HS-5 (cell line): Measurements from ENCODE around the gene PHF21A.

Source experiments
- DNase-seq: peaks from one replicate; pipeline ENCODE4 v3.0.0-alpha.2; 2012; ENCODE audit warnings: low read depth

The PHF21A gene

DNA sequence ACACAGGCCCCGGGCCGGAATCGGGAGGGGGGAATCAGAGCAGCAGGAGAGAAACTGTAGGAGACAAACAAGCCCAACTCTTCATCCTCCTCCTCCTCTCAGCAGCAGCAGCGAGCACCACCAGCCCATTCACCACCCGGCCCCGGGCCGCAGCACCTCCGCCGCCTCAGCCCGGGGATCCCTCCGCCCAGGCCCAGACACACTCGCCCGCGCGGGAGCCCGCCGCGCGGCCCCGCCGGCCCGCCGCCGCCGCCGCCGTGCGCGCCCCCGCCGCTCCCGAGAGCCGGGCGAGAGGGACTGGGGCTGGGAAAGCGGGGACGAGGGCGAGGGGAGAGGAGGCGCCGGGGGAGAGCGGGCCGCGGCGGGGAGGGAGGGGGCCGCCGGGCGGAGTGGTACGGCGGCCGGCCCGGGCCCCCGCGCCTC, at the start of gene PHF21A:
PHF21A (minus strand) TSS at position 154 of the 423 bp plus-strand sequence. CDS start 37,235 bp downstream, outside the sequence.
- no peak for DNase-seq

DNA sequence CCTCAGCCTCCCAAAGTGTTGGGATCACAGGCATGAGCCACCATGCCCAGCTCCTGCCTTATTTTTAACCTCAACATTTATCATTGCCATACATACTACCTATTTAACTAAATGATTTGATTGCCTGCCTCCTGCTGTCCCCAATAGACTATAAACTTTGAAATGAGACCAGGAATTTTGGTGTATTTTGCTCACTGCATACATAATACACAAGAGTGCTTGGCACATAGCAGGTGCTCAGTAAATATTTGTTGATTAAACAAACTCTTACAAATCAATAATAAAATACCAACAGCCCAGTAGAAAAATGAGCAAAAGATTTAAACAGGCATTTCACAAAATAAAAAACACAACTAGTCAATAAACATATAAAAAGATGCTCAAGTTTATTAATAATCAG, 49.5 kb upstream of the PHF21A start:
- no peak for DNase-seq

DNA sequence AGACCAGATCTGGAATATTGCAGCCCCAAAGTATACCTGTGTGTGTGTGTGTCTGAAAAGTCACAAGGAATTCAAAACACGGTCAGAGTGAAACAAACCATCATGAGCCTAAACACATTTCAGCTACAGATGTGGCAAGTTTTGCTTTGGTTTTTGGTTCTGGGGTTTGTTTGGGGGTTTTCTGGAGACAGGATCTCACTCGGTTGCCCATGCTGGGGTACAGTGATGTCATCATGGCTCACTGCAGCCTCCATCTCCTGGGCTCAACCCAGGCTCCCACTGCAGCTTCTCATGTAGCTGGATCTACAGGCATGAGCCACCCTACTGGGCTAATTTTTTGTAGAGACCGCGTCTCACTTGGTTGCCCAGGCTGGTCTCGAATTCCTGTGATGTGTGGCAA, 41.4 kb upstream of the PHF21A start:
- DNase-seq: no peak

DNA sequence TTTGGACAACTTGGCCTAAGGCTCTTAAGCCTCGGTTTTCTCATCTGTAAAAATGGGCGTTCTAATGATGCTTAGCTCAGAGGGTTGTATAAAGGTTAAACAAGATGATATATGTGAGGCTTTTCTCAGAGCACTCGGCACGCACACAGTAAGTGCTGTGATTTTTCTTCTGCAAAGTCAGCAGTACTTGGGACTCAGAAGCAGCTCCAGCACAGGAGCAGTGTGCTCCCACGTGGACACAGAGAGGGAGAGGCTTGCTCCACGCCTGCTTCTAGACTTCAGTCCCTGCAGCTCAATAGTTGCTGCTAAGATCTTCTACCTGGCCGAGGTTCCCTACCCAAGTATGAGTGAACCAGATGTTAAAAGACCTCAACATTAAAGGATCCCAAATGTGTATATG, 39.9 kb upstream of the PHF21A start:
- no peak for DNase-seq

DNA sequence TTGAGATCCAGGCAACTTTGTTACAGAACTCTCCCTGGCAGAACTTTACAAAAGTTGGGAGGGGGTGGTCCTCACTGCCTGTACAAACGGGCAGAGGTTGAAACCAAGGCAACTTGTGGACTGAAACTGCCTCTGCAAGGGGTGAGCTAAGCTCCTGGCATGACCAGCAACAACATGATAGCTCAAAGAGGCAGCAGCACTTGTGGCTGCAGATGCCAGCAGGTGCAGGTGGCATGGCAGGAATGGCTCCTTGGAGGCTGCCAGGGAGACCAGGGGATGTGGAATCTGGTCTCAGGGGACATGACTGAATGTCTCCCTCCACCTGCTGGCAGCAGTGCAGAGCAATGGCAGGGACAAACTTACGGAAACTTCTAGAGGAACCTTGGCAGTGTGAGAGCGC, 38.8 kb upstream of the PHF21A start:
- DNase-seq: no peak

DNA sequence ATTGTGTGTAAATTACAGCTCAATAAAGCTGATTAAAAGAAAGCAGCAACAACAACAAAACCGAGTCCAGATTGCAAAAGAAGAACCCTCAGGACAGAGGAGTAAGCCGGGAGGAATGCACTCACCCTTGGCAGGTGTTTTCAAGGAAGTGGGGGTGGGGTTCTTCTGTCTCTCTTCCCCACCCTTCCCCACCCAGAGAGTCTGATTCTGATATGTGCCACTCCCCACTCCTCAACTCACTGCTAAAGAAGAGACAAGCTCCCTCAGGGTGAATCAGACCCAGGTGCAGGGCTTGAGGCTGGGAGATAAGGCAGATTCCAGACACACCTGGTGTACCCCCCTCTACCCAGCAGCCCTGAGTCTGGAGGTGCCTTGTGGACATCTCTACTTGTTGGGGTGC, 38.4 kb upstream of the PHF21A start:
- no peak for DNase-seq

DNA sequence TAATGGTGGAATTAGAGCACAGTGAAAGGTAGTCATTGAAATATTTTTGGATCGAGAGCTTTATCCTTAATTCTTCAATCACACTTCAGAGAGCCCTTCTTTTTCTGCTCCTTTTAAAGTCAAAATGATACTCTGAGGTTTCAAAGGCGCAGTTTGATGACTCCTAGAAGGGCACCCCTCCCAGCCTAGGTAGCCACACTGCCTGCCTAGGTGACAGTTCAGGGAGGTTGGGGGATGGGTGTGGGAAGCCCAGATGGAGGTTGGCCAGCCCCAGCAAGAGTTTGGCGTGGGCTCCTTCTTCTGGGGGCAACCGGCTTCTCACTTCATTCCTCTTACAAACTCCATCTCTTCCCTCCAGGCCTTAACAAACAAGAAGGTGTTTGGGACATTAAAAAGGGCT, 28.6 kb upstream of the PHF21A start:
- no peak for DNase-seq

DNA sequence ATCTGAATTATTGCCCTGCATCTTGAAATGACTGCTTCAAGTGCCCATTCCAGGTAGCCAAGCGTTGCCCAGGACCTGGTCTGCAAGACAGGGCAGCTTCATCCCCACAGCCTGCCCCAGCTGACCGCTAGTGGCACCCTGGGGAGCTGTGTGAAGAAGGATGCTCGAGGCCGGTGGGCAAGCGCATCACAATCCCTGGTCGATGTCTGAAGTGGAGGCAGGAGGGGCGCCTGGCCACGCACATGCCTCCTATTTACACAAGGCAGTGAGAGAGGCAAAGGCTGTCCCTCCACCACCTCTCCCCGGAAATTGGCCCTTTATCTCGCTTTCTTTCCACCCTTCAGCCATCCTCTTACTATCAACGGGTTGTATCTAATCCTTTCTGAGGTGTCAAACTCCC, 28.1 kb upstream of the PHF21A start:
- no peak for DNase-seq

DNA sequence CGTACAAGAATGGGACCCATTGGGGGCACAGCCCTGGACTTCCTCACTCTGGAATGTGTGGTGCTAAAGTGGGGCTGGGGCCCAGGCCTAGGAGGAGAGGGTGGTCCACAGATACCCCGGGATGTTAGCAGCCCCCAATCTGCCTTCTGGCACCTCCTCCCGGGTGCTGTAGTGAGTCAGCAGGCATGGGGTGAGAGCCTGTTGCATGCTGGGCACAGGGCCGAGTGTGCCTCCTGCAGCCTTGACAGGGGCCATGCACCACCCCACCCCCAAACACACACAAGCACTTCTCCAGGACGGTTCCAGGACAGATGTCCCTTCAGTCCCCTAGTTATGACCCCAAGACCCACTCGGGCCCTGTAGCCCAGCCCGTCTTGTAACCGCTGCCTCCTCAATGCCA, 23.5 kb upstream of the PHF21A start:
- DNase-seq: no peak

DNA sequence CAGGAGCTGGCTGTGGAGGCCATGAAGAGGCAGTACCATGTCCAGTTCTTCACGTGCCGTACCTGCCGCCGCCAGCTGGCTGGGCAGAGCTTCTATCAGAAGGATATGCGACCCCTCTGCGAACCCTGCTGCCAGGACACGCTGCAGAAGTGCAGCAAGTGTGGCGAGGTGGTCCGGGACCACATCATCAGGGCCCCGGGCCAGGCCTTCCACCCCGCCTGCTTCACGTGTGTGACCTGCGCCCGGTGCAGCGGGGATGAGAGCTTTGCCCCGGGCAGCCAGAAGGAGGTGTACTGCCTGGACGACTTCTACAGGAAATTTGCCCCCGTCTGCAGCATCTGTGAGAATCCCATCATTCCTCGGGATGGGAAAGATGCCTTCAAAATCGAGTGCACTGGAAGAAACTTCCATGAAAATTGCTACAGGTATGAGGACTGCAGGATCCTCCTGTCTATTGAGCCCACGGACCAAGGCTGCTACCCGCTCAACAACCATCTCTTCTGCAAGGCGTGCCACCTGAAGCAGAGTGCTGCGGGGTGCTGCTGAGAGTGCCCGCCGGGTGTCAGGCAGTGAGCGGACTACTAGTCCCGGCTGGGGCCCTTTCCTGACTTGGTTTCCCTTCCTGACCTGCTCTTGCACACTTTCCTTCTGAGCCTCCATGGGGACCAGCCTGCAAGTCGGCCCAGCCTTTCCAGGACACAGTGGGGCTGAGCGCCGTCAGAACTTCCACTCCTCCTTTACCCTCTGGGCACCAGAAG, 22.0 kb upstream of the PHF21A start:
- no peak for DNase-seq

DNA sequence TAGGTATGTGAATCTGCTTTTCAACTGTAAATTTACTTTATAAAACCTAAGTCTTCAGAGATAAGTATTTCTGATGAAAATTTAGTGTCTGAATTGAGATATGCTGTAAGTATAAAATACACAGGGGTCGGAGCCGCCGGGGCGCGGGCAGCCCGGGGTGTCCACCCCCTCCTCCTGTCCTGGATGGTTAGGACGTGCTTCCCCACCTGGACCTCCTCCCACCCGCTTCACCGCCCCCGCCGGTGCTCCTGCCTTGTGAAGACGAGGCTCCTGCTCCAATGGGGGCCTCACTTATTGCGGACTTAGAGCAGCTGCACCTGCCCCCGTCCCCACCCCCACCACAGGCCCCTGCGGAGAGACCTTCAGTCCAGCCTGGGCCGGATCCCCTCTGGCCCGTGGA, 21.3 kb upstream of the PHF21A start:
- DNase-seq: no peak

DNA sequence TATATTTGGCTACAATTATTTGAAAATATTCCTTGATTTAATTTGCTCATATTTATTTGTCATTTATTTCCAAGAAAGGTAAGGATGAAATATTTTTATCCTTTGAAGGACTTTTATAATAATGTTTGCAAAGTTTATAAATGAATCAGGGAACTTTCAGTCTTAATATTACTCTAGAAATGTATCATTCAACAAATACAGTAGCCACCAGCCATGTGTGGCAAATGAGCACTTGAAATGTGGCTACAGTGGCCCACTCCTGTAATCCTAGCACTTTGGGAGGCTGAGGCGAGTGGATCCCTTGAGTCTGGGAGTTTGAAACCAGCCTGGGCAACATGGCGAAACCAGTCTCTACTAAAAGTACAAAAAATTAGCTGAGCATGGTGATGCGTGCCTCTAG, 20.3 kb upstream of the PHF21A start:
- no peak for DNase-seq

DNA sequence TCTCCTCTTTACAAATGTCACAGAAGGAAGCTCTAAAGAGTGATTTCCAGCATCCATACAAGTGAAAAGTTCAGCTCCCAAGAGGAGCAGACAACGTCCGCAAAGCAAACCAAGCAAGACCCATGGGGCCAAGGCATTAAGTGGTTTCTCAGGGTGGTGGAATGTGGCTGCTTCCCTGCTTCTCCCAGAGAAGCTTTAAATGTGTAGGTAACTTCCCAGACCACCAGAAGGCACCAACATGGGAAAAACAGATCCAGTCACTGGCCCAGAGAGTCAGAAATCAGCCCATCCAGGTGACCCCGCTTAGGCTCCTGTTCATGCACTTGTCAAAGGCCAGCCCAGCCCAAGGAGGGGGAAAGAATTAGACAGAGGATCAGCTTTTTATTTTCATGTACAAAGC, 13.3 kb upstream of the PHF21A start:
- DNase-seq: no peak

DNA sequence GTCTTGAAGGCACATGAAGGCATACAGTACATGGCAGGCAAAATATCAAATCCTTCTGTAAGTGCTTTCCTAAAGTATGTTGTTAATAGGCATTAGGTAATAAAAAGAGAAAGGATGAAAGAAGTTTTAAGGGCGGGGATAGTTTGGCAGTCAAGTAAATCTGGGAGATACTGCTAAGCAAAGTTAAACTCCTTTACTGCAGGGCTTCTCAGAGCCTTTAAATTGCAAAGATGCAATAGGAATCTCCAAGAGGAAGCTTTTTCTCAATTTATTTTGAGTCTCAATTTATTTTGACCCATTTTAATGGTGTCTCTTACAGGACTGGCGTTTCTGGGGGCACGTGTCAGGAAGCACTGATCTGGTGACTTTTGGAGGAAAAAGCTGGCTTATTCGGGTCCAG, 12.8 kb upstream of the PHF21A start:
- no peak for DNase-seq

DNA sequence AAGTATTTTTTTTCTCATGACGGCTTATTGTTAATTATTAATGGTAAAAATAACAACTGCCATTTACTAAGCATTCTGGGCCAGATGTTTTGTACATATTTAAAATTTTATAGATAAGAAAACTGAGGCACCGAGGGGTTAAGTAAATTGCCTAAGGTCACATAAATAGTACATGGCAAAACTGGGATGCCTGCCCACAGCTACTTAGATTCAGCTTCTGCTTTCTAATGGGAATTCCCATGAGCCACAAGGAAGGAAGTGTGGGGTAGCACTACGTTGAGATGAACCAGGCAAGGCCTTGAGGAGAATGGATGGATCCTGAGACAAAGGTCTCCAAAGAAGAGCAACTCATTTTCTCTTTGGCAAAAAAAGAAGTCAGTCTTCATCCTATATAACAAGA, 11.9 kb upstream of the PHF21A start:
- no peak for DNase-seq

DNA sequence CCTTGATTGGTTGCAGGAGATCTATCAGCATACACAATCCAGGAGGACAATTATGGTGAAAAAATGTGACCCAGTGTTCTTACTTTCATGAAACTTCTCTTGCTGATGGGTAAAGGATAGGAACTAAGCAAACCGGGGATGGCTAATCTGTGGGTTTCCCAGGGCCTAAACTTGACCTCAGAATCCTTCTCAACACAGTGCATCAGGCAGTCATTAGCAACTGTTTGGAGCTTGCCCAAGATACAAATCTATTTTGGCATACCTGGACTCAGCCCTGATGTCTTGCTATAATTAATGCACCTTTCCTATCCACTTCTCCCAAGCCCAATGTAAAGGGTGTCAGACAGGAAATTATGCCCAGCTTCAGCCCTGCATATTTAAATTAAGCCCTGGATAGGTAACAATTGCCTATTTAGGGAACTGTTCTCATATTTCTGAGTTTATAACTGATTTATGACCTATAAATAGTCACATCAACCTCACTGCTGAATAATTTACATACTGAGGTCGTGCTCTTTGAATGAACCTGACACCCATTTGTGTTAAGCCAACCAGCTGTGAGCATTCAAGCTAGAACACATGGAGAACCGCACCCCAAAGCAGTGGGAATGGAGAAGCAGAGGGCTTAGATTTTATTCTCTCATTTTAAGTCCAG, 9.2 kb upstream of the PHF21A start:
- no peak for DNase-seq

DNA sequence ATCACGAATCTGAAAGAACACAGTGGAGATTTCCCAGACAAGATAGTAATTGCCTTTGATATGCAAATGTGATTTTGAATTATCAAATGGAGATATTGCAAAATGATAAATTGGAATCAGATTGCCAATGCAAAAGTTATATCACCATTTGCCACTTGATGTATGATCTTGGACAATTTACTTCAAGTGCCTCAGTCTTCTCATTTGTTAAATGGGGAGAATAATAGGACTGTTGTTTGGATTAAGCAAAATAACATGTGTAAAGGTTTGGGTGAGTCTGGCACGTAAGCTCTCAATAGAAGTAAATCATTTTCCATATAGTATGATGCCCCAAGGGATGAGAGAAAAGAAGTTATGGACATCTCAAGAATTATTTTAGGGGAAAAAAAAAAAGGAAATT, 7.9 kb upstream of the PHF21A start:
- no peak for DNase-seq

DNA sequence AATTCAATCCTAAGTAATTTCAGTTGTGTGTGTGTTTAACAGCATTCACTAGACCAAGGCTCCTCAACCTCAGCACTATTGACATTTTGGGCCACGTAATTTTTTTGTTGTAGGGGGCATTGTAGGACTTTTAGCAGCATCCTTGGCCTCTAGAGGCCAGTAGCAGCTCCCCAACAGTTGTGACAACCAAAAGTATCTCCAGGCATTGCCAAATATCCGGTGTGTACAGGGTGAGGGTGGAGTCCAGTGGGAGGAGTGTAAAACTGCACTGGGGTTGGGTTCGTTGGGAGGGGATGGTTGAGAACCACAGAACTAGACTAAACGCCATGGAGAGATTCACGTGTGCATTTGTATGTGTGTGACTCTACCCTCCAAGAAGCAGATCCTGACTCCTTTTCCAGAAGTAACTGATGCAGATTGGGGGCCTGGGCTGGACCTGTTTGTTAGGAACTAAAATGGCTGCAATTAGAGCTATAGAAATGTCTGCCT, 5.9 kb upstream of the PHF21A start:
- peak; percentile 25 for DNase-seq

DNA sequence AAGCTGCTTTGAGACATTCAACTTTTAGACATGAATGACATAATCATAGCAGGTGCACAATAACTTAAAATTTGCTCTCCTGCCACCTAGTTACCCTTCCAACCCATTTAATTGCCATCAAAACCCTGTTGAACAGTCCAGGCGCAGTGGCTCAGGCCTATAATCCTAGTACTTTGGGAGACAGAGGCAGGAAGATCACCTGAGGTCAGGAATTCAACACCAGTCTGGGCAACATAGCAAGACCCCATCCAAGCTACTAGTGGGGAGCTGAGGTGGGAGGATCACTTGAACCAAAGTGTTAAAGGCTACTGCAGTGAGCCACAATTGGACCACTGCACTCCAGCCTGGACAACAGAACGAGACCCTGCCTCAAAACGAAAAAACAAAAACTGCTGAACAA, 4.0 kb upstream of the PHF21A start:
- DNase-seq: no peak

DNA sequence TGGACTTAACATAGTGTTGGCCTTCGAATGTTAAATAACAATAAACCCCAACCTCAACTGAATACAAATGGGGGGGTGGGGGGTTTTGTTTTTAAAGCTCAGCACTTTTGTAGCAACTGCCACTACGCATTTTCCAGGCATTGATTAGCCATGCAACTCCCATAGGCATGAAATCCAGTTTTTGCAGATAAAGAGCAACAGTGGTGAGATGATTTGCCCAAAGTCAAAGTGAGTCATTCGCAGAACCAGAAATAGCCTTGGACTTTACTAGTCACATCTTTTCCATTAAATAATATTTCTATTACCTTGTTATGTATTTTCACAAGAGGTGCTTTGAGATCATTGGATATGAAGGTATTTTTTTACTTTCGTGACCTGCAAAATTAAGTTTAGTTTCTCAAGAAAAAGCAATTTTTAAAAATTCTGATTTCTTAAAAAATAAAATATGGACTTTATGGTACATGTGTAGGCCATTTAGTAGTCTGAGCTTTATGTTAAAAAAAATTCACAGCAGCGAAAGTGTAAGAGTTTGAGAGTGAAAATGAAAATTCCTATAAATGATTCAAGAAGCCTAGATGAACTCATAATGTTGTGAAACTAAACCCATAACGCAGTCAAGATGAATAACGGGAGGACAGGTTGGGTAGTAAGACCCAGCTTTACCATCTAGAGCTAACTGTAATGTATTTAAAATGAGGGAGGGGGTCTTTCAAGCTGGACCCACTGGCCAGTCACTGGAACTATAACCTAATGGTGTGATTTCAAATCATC, 1.9 kb upstream of the PHF21A start:
- no peak for DNase-seq

DNA sequence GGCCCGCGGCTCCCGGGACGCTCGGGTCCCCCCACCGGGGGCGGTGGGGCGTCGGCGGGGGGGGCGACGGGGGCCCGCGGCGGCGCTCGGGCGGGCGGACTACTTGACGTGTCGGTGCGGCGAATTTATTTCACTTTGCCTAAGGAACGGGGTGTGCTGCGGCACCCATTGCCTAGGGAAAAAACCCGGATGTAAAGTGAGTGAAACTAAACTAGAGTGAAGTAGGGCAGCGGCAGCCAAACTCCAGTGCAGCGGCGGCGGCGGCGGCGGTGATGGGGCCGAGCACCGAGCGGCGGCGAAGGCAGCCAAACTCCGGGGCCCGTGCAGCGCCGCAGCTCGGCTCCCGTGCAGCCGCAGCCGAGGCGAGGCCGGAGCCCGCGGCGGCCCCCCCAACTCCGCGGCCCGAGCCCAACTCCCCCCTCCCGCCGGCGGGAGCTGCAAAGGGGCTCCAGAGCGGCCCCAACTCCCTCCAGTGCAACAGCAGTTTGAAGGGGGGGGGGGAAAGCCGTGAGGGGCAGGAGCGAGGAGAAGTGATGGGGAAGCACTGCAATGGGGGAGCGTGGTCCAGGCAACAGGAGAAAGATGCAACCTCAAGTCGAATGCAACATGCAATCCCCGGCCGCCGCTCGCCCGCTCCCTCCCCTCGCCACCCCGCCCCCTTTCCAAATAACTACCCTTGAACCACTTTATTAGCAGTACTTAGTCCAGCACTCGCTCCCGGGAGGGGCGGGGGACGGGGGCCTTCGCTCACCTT, 647 bp upstream of the PHF21A start:
- DNase-seq: peak; percentile 64
